Cardiac muscle cell (in vitro differentiated cells and primary cell): ENCODE results near the gene NIN. TPM values are rescaled to one million over a fixed set of nuclear protein-coding genes. Genes with fewer than 3 reads are reported as not detected.
A peak's percentile ranks its signal among the peaks of the same experiment; 100 is the strongest.

Experiments used
- DNase-seq, 2 donors: peaks; one replicate each; pipeline versions ENCODE4 v3.0.0 to v3.0.0-alpha.2; 2010 to 2017; ENCODE audit warnings: low read depth in 1 of 2, low spot score in 1 of 2
- H3K27ac ChIP-seq: fragments of 200-600 bp; sonication (generic); 2 replicates; pipeline ENCODE4 v1.5.1; 2016
- H3K27me3 ChIP-seq: fragments of 200-600 bp; sonication (generic); 2 replicates; pipeline ENCODE4 v1.6.0; 2016; ENCODE audit warnings: control low read depth
- H3K36me3 ChIP-seq: fragments of 200-600 bp; sonication (generic); 2 replicates; pipeline ENCODE4 v1.5.1; 2016; ENCODE audit warnings: control low read depth
- H3K4me1 ChIP-seq: fragments of 200-600 bp; sonication (generic); 2 replicates; pipeline ENCODE4 v1.8.1; 2017; ENCODE audit warnings: low read depth, mild to moderate bottlenecking, mixed run types
- H3K4me3 ChIP-seq: fragments of 200-600 bp; sonication (generic); 2 replicates; pipeline ENCODE4 v1.5.1; 2016; ENCODE audit warnings: mild to moderate bottlenecking
- H3K9me3 ChIP-seq: fragments of 200-600 bp; sonication (generic); 2 replicates; pipeline ENCODE4 v1.5.1; 2017; ENCODE audit warnings: low read depth, mild to moderate bottlenecking, control low read depth
- polyA plus RNA-seq: library from polyadenylated mRNA; unstranded; fragments of >200 nt; fragmentation: Nextera tagmentation; extraction: Ambion mirVana; gene quantifications from 2 replicates; pipeline ENCODE4 v1.2.1, GENCODE V29; 2016
- total RNA-seq: library from RNA; depleted of rRNA; stranded (reverse); fragments of >200 nt; gene quantifications from 2 replicates; pipeline ENCODE4 v1.2.3, GENCODE V29; 2016
- TF ChIP-seq, protein P1 (sequence below): IDR thresholded peaks from 2 replicates; pipeline ENCODE4 v1.5.1; 2012; ENCODE audit warnings: low read depth, mild to moderate bottlenecking, low read length

The NIN gene
- total and polyA plus RNA-seq, 2 experiments from 2014 or later = 12.1 to 35.5 TPM

- no peak for DNase-seq
- TF ChIP-seq, protein P1, sequence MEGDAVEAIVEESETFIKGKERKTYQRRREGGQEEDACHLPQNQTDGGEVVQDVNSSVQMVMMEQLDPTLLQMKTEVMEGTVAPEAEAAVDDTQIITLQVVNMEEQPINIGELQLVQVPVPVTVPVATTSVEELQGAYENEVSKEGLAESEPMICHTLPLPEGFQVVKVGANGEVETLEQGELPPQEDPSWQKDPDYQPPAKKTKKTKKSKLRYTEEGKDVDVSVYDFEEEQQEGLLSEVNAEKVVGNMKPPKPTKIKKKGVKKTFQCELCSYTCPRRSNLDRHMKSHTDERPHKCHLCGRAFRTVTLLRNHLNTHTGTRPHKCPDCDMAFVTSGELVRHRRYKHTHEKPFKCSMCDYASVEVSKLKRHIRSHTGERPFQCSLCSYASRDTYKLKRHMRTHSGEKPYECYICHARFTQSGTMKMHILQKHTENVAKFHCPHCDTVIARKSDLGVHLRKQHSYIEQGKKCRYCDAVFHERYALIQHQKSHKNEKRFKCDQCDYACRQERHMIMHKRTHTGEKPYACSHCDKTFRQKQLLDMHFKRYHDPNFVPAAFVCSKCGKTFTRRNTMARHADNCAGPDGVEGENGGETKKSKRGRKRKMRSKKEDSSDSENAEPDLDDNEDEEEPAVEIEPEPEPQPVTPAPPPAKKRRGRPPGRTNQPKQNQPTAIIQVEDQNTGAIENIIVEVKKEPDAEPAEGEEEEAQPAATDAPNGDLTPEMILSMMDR = no peak
- no peaks in the 10 kb centered on the region for H3K27me3 ChIP-seq
- H3K36me3 ChIP-seq = peaks cover 37% of the 10 kb centered on the region
- no peaks in the 10 kb centered on the region for H3K9me3 ChIP-seq
- H3K4me3 ChIP-seq = no peak overlapping the region
- H3K4me1 ChIP-seq = no peaks in the 10 kb centered on the region
- H3K27ac ChIP-seq = no peak overlapping the region
Observed at GRCh38 chr14:50769863-50770500, 61.0 kb downstream of the NIN start.

- peak in 1 of 2 donors; percentile 25 for DNase-seq
- peak overlapping the region; percentile 23 for H3K27ac ChIP-seq
- no peaks in the 10 kb centered on the region for H3K4me1 ChIP-seq
- TF ChIP-seq, protein P1 = no peak
- H3K4me3 ChIP-seq = no peak overlapping the region
- no peaks in the 10 kb centered on the region for H3K9me3 ChIP-seq
- peaks cover 47% of the 10 kb centered on the region for H3K36me3 ChIP-seq
- H3K27me3 ChIP-seq = no peaks in the 10 kb centered on the region
Observed at GRCh38 chr14:50768680-50769079, 62.3 kb downstream of the NIN start.

DNA sequence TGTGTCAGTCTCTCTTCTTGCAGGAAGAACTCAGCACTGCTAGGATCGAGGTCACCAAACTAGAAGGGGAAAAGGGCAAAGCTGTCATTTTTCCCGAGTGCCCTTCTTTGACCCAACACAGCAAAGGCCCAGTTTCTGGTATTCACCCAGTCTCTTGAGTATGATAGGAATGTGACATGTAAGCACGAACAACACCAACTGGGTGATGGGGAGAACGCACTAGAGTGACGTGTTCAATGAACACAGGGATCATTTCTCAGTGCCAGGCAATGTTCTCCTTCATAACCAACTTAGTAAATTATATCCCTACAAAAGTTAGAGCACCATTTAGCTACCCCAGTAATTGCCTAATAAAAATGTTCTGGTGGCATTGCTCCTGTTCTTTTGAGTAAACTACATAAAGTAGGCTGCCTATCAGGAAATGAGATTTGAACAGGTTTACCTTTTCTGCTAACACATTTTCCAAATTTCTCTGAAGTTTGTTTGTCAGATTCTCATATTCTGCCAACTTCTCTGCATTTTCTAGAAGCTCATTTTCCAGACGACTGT lies 64.5 kb downstream of the NIN start:
- Histone ChIP-seq H3K36me3 (peaks cover 58% of the 10 kb centered on the region), H3K9me3 (no peaks in the 10 kb centered on the region), H3K27me3 (no peaks in the 10 kb centered on the region), H3K4me3 (no peak overlapping the region), H3K4me1 (no peaks in the 10 kb centered on the region), H3K27ac (peak overlapping the region; percentile 30)
- TF ChIP-seq, protein P1 = no peak
- peak in 1 of 2 donors; percentile 31 for DNase-seq

DNA sequence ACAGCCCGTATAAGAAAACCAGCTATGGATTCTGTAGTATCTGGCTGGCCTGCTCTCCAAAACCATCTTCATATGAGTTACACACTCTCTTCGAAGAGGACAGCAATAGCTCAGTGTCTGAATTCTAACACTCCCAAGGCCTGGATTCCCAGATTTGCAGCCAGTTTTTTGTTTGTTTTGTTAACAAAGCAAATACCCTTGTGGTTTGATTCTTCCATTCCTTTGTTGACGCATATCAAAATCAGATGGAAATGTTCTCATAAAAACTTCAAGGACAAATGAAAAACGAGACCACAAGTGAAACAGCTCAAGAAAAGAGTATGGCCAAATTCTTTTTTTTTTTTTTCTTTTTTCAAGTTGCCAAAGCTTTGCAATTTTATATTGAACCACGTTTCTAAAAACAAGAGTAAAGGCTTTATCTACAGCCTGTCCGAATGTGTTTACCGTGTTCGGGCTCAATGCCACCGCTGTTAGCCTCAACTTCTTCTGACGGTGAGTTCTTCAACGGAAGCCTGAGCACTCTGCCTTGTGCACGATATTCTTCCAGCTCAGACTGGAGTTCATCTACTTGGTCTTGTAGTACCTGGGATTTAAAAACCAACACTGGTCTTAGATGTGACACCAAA lies 67.5 kb downstream of the NIN start:
- H3K36me3 ChIP-seq = peaks cover 51% of the 10 kb centered on the region
- H3K27ac ChIP-seq = no peak overlapping the region

GRCh38 chr14:50762931-50763300 lies 68.0 kb downstream of the NIN start:
- H3K36me3 ChIP-seq = peaks cover 46% of the 10 kb centered on the region
- H3K27ac ChIP-seq = no peak overlapping the region
- H3K9me3 ChIP-seq = no peaks in the 10 kb centered on the region
- H3K4me3 ChIP-seq = no peak overlapping the region
- TF ChIP-seq, protein P1 = no peak
- DNase-seq = no peak
- no peaks in the 10 kb centered on the region for H3K27me3 ChIP-seq
- peaks cover 6% of the 10 kb centered on the region for H3K4me1 ChIP-seq

More for the DNA sequence above, 67.5 kb downstream of the NIN start:
- Histone ChIP-seq H3K27me3 (no peaks in the 10 kb centered on the region), H3K9me3 (no peaks in the 10 kb centered on the region), H3K4me1 (peaks cover 6% of the 10 kb centered on the region), H3K4me3 (no peak overlapping the region)
- DNase-seq = peak in 1 of 2 donors; percentile 24
- TF ChIP-seq, protein P1 = no peak
